Spleen (tissue), 7 donors: ENCODE results near the gene KDM2A.

Source experiments
- CTCF ChIP-seq, 11 experiments: fragments of 200-600 bp in 7 of 11; fragments of 450-650 bp in 4 of 11; sonication (generic) in 4 of 11; IDR thresholded peaks in 8 of 11; conservative IDR thresholded peaks in 3 of 11; 1 replicate in 7 of 11; 2 replicates in 4 of 11; pipeline versions ENCODE4 v1.4.0 to v1.8.0; 2016 to 2021; ENCODE audit warnings: antibody characterized with exemption in 11 of 11, inconsistent platforms in 4 of 11, mild to moderate bottlenecking in 1 of 11
- POLR2AphosphoS5 ChIP-seq, 3 donors: sonication (generic); formaldehyde crosslinking; IDR thresholded peaks; one replicate each; pipeline ENCODE4 v1.5.1; 2017; ENCODE audit warnings: antibody characterized with exemption in 3 of 3
- donor health status: DM: no; HTN: no; CAD: no; lungs with moderate emphysema.
- donor health status: DM: no; HTN: no; CAD: no.
- donor health status: DM: no; HTN: no; CAD: no.

- TF ChIP-seq POLR2AphosphoS5 (IDR thresholded peaks at IDR 0.05) (peak in 1 of 3 donors; percentile 9), CTCF (IDR thresholded peaks at IDR 0.05 in 8 of 11, conservative IDR thresholded peaks at IDR 0.05 in 3 of 11) (no peak)
Observed at GRCh38 chr11:67268962-67269268, 149.9 kb downstream of the KDM2A start.
